Measurements from ENCODE around the gene SENP7.

DNA sequence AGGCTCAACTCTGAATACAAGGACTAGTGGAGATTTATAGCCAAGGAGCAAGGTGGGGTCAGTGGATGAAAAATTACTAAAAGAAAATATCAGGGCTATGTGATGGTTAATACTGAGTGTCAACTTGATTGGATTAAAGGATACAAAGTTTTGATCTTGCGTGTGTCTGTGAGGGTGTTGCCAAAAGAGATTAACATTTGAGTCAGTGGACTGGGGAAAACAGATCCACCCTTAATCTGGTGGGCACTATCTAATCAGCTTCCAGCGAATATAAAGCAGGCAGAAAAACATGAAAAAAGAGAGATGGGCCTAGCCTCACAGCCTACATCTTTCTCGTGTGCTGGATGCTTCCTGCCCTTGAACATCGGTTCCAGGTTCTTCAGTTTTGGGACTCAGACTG is 14.4 kb upstream of the SENP7 start:
- TF ChIP-seq, protein P1, sequence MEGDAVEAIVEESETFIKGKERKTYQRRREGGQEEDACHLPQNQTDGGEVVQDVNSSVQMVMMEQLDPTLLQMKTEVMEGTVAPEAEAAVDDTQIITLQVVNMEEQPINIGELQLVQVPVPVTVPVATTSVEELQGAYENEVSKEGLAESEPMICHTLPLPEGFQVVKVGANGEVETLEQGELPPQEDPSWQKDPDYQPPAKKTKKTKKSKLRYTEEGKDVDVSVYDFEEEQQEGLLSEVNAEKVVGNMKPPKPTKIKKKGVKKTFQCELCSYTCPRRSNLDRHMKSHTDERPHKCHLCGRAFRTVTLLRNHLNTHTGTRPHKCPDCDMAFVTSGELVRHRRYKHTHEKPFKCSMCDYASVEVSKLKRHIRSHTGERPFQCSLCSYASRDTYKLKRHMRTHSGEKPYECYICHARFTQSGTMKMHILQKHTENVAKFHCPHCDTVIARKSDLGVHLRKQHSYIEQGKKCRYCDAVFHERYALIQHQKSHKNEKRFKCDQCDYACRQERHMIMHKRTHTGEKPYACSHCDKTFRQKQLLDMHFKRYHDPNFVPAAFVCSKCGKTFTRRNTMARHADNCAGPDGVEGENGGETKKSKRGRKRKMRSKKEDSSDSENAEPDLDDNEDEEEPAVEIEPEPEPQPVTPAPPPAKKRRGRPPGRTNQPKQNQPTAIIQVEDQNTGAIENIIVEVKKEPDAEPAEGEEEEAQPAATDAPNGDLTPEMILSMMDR (conservative IDR thresholded peaks at IDR 0.05; ENCODE audit: low read length) = no peak
- no peak for TF ChIP-seq EZH2phosphoT487 (IDR thresholded peaks at IDR 0.05; ENCODE audit: borderline replicate concordance, low read depth, low read length)
